Body of pancreas (tissue), 4 donors: ENCODE data around the gene P3H1.

Experiments used
- CTCF ChIP-seq, 7 experiments: fragments of 450-650 bp in 4 of 7; fragments of 200-600 bp in 3 of 7; sonication (generic) in 3 of 7; IDR thresholded peaks; one replicate each; pipeline ENCODE4 v1.5.1; 2016 to 2019; ENCODE audit warnings: antibody characterized with exemption in 7 of 7
- POLR2A ChIP-seq, 3 donors: fragments of 450-650 bp; IDR thresholded peaks; one replicate each; pipeline ENCODE4 v1.6.1; 2016; ENCODE audit warnings: antibody characterized with exemption in 3 of 3, mild to moderate bottlenecking in 2 of 3

GRCh38 chr1:42700006-42700405 lies 66.8 kb downstream of the P3H1 start:
- TF ChIP-seq CTCF (IDR thresholded peaks at IDR 0.05) (no peak), POLR2A (IDR thresholded peaks at IDR 0.05) (no peak)
